ENCODE results near the gene CAP2.

CAP2 gene

GRCh38 chr6:17390276-17390675 lies 3.1 kb upstream of the CAP2 start:
- H4K20me1 ChIP-seq (ENCODE audit: control insufficient read depth, insufficient read depth, low read depth, low read length): no peaks in the 10 kb centered on the region
- H3K9me3 ChIP-seq (ENCODE audit: control insufficient read depth, insufficient read depth, low read length): no peaks in the 10 kb centered on the region
- H3K27me3 ChIP-seq (ENCODE audit: control insufficient read depth, low read length): no peaks in the 10 kb centered on the region
- H3K4me1 ChIP-seq (ENCODE audit: control insufficient read depth, low read length): no peaks in the 10 kb centered on the region
- H3K9me2 ChIP-seq (replicated peaks; ENCODE audit: control insufficient read depth, low read length): no peaks in the 10 kb centered on the region
- no peaks in the 10 kb centered on the region for H3F3A ChIP-seq (ENCODE audit: control insufficient read depth, insufficient read depth)
- H3K27ac ChIP-seq (ENCODE audit: low read depth, low read length): no peak overlapping the region
- TF ChIP-seq EZH2phosphoT487 (IDR thresholded peaks at IDR 0.05; ENCODE audit: borderline replicate concordance, low read length): no peak
- no peak for TF ChIP-seq CTCF (IDR thresholded peaks at IDR 0.05; ENCODE audit: low read depth, low read length, poor library complexity, severe bottlenecking)
- H3K36me3 ChIP-seq (ENCODE audit: control insufficient read depth, low read length): no peaks in the 10 kb centered on the region
- H3K79me2 ChIP-seq (ENCODE audit: control insufficient read depth, low read length): no peaks in the 10 kb centered on the region
- no peak overlapping the region for H3K4me2 ChIP-seq (ENCODE audit: low read length)
- no peak overlapping the region for H3K4me3 ChIP-seq (ENCODE audit: low read length)

DNA sequence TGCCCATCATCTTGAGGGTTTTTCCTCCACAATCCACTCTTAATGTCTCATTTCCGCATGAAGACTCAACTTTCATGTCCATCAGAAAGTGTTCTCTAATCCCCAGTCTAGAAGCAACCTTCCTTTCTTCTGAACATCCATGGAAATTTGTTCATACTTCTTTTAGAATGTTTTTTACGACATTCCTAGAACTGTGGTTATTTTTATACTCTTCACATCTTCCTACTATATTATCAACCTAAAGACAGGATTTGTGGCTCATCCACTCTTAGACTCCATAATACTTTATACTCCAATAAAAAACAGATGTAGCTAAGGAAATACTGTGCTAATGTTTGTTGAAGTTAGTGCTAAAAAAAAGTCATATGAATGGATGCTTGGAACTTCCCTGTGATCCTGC lies 1.4 kb upstream of the CAP2 start:
- TF ChIP-seq EZH2phosphoT487 (IDR thresholded peaks at IDR 0.05; ENCODE audit: borderline replicate concordance, low read length): no peak
- TF ChIP-seq CTCF (IDR thresholded peaks at IDR 0.05; ENCODE audit: low read depth, low read length, poor library complexity, severe bottlenecking): no peak
- Histone ChIP-seq H3K27ac (ENCODE audit: low read depth, low read length) (no peak overlapping the region), H3K27me3 (ENCODE audit: control insufficient read depth, low read length) (no peaks in the 10 kb centered on the region), H3K4me3 (ENCODE audit: low read length) (no peak overlapping the region), H3K4me1 (ENCODE audit: control insufficient read depth, low read length) (no peaks in the 10 kb centered on the region), H3F3A (ENCODE audit: control insufficient read depth, insufficient read depth) (no peaks in the 10 kb centered on the region), H3K4me2 (ENCODE audit: low read length) (no peak overlapping the region), H3K9me3 (ENCODE audit: control insufficient read depth, insufficient read depth, low read length) (no peaks in the 10 kb centered on the region), H3K79me2 (ENCODE audit: control insufficient read depth, low read length) (no peaks in the 10 kb centered on the region), H3K36me3 (ENCODE audit: control insufficient read depth, low read length) (no peaks in the 10 kb centered on the region), H3K9me2 (replicated peaks; ENCODE audit: control insufficient read depth, low read length) (no peaks in the 10 kb centered on the region), H4K20me1 (ENCODE audit: control insufficient read depth, insufficient read depth, low read depth, low read length) (no peaks in the 10 kb centered on the region)

GRCh38 chr6:17393892-17394631 lies 667 bp downstream of the CAP2 start:
- no peaks in the 10 kb centered on the region for H3K9me2 ChIP-seq (replicated peaks; ENCODE audit: control insufficient read depth, low read length)
- H3K36me3 ChIP-seq (ENCODE audit: control insufficient read depth, low read length): no peaks in the 10 kb centered on the region
- H3K27ac ChIP-seq (ENCODE audit: low read depth, low read length): no peak overlapping the region
- H3K4me3 ChIP-seq (ENCODE audit: low read length): no peak overlapping the region
- no peaks in the 10 kb centered on the region for H3F3A ChIP-seq (ENCODE audit: control insufficient read depth, insufficient read depth)
- no peaks in the 10 kb centered on the region for H4K20me1 ChIP-seq (ENCODE audit: control insufficient read depth, insufficient read depth, low read depth, low read length)
- no peaks in the 10 kb centered on the region for H3K9me3 ChIP-seq (ENCODE audit: control insufficient read depth, insufficient read depth, low read length)
- no peaks in the 10 kb centered on the region for H3K79me2 ChIP-seq (ENCODE audit: control insufficient read depth, low read length)
- H3K4me2 ChIP-seq (ENCODE audit: low read length): no peak overlapping the region
- H3K4me1 ChIP-seq (ENCODE audit: control insufficient read depth, low read length): no peaks in the 10 kb centered on the region
- no peaks in the 10 kb centered on the region for H3K27me3 ChIP-seq (ENCODE audit: control insufficient read depth, low read length)
- TF ChIP-seq EZH2phosphoT487 (IDR thresholded peaks at IDR 0.05; ENCODE audit: borderline replicate concordance, low read length): no peak
- TF ChIP-seq CTCF (IDR thresholded peaks at IDR 0.05; ENCODE audit: low read depth, low read length, poor library complexity, severe bottlenecking): no peak

Data from DOHH2 (cell line).